CD4-positive, alpha-beta T cell (primary cell): ENCODE measurements around the gene CREG1. TPM values are rescaled to one million over a fixed set of nuclear protein-coding genes. Genes with fewer than 3 reads are reported as not detected.
A peak's percentile ranks its signal among the peaks of the same experiment; 100 is the strongest.

Experiments used
- ATAC-seq: fragments of 200-7000 bp; cut with Tn5 transposase; one replicate; pipeline ENCODE4 v1.10.0; 2022; ENCODE audit warnings: mild to moderate bottlenecking; ENCODE audit not compliant: poor library complexity
- CTCF ChIA-PET: fragments of 350-600 bp; sonication (Branson Sonifier 250); formaldehyde crosslinking; loops from one replicate; lab custom pipeline; 2021; ENCODE audit warnings: antibody characterized with exemption, inconsistent platforms; lab: Charles Lee
- POLR2A ChIA-PET: fragments of 350-600 bp; sonication (Branson Sonifier 250); formaldehyde crosslinking; loops from one replicate; lab custom pipeline; 2021; ENCODE audit warnings: antibody characterized with exemption, inconsistent platforms; lab: Charles Lee
- DNase-seq, 14 experiments: peaks; one replicate each; pipeline ENCODE4 v3.0.0-alpha.2; 2013 to 2020; ENCODE audit warnings: mixed read lengths in 2 of 14
- H3K27ac ChIP-seq, 2 donors: one replicate each; pipeline versions ENCODE4 v1.5.1 to v1.7.0; 2013; ENCODE audit warnings: low read length in 2 of 2, low read depth in 1 of 2, mild to moderate bottlenecking in 1 of 2
- H3K27me3 ChIP-seq, 2 experiments: 1 replicate in 1 of 2; 2 replicates in 1 of 2; pipeline versions ENCODE4 v1.6.1 to v1.7.0; 2013; ENCODE audit warnings: low read length in 2 of 2, control low read depth in 1 of 2, mild to moderate bottlenecking in 1 of 2, moderate library complexity in 1 of 2; ENCODE audit not compliant: insufficient read depth in 2 of 2, control insufficient read depth in 1 of 2
- H3K36me3 ChIP-seq: one replicate; pipeline ENCODE4 v1.6.1; 2013; ENCODE audit warnings: low read length, control low read depth; ENCODE audit not compliant: insufficient read depth
- H3K4me1 ChIP-seq: one replicate; pipeline ENCODE4 v1.6.1; 2013; ENCODE audit warnings: low read length, control low read depth; ENCODE audit not compliant: insufficient read depth
- H3K4me3 ChIP-seq: one replicate; pipeline ENCODE4 v1.5.1; 2013; ENCODE audit warnings: mild to moderate bottlenecking, low read length, moderate library complexity
- H3K9me3 ChIP-seq, 2 experiments: 1 replicate in 1 of 2; 2 replicates in 1 of 2; pipeline versions ENCODE4 v1.6.1 to v1.7.0; 2013; ENCODE audit warnings: low read length in 2 of 2, mild to moderate bottlenecking in 2 of 2, control low read depth in 1 of 2, moderate library complexity in 1 of 2; ENCODE audit not compliant: control insufficient read depth in 1 of 2, insufficient read depth in 1 of 2
- H3K27ac Mint-ChIP-seq: one replicate; pipeline ENCODE4 v1.8.0; 2020; ENCODE audit warnings: mixed read lengths
- H3K27me3 Mint-ChIP-seq: one replicate; pipeline ENCODE4 v1.8.0; 2021; ENCODE audit warnings: mixed read lengths
- H3K36me3 Mint-ChIP-seq: one replicate; pipeline ENCODE4 v1.8.0; 2021; ENCODE audit warnings: low read depth, mixed read lengths
- H3K4me1 Mint-ChIP-seq: one replicate; pipeline ENCODE4 v1.8.0; 2021; ENCODE audit warnings: low read depth, mixed read lengths
- H3K4me3 Mint-ChIP-seq: one replicate; pipeline ENCODE4 v1.8.0; 2020; ENCODE audit warnings: mild to moderate bottlenecking, mixed read lengths
- H3K9me3 Mint-ChIP-seq: one replicate; pipeline ENCODE4 v1.8.0; 2020; ENCODE audit warnings: mixed read lengths
- intact Hi-C, 2 experiments: fragments of 100-400 bp; cut with DNase I in 1 of 2; cut with micrococcal nuclease in 1 of 2; formaldehyde crosslinking; loops; one replicate each; pipeline versions ENCODE4 v1.15.1 to v1.9.0; 2023 to 2025; cut with DNase I, micrococcal nuclease
- total RNA-seq, 174 experiments: library from RNA in 2 of 174; stranded (reverse) in 2 of 174; gene quantifications; one replicate each; pipeline ENCODE4 v1.2.3 and lab custom pipeline; 2021 to 2026
- TF ChIP-seq, protein P1 (sequence below): fragments of 200-600 bp; IDR thresholded peaks from one replicate; pipeline ENCODE4 v1.8.0; 2022; ENCODE audit warnings: antibody characterized with exemption, mild to moderate bottlenecking

CREG1 gene
- total RNA-seq, 2 experiments from 2014 or later: 10.7 to 11.2 TPM

DNA sequence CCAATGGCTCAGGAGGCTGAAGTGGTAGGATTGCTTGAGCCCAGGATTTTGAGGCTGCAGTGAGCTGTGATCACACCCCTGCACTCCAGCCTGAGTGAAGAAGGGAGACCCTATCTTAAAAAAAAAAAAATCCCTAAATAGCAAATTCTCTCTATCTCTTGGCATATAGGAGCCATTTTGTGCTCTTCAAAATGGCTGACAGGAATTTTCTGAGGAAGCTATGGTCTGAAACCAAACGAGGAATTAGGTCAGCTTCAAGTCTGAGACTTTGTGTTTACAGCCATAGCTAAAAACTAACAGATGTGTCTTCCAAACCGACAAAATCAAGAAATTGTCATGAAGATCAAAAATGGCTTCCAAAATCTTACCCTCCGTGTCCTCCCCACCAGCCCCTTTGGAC, 45.8 kb downstream of the CREG1 start:
- H3K4me1 Mint-ChIP-seq: peaks cover 92% of the 10 kb centered on the region
- peak overlapping the region; percentile 100 for H3K27ac Mint-ChIP-seq
- DNase-seq (no peak), ATAC-seq (no peak)
- H3K27me3 Mint-ChIP-seq: no peaks in the 10 kb centered on the region
- H3K9me3 Mint-ChIP-seq: no peaks in the 10 kb centered on the region
- H3K4me3 Mint-ChIP-seq: peak overlapping the region; percentile 34
- ChIA-PET CTCF (interaction anchor here (0.9 to 1.0 kb wide), 2 partner anchors 10 to 15 kb away, joined by 3 to 6 read pairs; partner anchors contain the start of gene CD247), POLR2A (interaction anchor here (0.6 to 5.8 kb wide), 16 partner anchors 8 to 77 kb away, joined by 3 to 89 read pairs (median 6); partner anchors contain the start of gene CD247)
- H3K9me3 ChIP-seq: no peaks in the 10 kb centered on the region
- peak overlapping the region; percentile 7 for H3K27ac ChIP-seq
- peaks cover 98% of the 10 kb centered on the region for H3K36me3 Mint-ChIP-seq
- TF ChIP-seq, protein P1, sequence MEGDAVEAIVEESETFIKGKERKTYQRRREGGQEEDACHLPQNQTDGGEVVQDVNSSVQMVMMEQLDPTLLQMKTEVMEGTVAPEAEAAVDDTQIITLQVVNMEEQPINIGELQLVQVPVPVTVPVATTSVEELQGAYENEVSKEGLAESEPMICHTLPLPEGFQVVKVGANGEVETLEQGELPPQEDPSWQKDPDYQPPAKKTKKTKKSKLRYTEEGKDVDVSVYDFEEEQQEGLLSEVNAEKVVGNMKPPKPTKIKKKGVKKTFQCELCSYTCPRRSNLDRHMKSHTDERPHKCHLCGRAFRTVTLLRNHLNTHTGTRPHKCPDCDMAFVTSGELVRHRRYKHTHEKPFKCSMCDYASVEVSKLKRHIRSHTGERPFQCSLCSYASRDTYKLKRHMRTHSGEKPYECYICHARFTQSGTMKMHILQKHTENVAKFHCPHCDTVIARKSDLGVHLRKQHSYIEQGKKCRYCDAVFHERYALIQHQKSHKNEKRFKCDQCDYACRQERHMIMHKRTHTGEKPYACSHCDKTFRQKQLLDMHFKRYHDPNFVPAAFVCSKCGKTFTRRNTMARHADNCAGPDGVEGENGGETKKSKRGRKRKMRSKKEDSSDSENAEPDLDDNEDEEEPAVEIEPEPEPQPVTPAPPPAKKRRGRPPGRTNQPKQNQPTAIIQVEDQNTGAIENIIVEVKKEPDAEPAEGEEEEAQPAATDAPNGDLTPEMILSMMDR: no peak
- intact Hi-C loops: no loop called here
- H3K27me3 ChIP-seq: no peaks in the 10 kb centered on the region
- peaks cover 78% of the 10 kb centered on the region for H3K36me3 ChIP-seq
- H3K4me1 ChIP-seq: peaks cover 97% of the 10 kb centered on the region
- H3K4me3 ChIP-seq: no peak overlapping the region

DNA sequence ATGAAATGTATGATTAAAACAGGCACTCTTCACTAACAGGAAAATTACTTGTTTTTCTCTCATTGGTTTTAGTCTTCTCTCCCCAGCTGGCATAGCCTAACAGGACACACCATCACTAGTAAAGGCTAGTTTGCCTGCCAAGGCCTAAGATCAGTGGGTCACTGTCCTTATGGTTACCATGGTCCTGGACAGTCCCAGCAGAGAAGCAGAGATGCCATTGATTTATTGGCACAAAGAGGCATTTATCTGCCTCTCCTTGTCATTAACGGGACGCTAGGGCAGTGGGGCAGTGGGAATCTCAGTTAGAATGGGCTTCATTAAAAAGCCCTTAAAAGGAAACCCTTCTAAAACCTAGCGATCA, 49.1 kb downstream of the CREG1 start:
- H3K36me3 ChIP-seq: peaks cover 76% of the 10 kb centered on the region
- H3K4me3 ChIP-seq: no peak overlapping the region
- TF ChIP-seq, protein P1: no peak
- DNase-seq (peak in 1 of 14 experiments; percentile 2), ATAC-seq (no peak)
- peak overlapping the region; percentile 26 to 44 for H3K27ac ChIP-seq
- H3K36me3 Mint-ChIP-seq: peaks cover 98% of the 10 kb centered on the region
- no peaks in the 10 kb centered on the region for H3K9me3 ChIP-seq
- intact Hi-C loops: no loop called here
- H3K4me1 ChIP-seq: peaks cover 99% of the 10 kb centered on the region
- CTCF ChIA-PET: interaction anchor here (1.3 to 2.6 kb wide), 2 partner anchors 13 to 14 kb away, joined by 3 to 9 read pairs; partner anchors contain the start of gene CD247
- H3K4me1 Mint-ChIP-seq: peaks cover 94% of the 10 kb centered on the region
- H3K27ac Mint-ChIP-seq: peak overlapping the region; percentile 100
- no peaks in the 10 kb centered on the region for H3K27me3 Mint-ChIP-seq
- H3K4me3 Mint-ChIP-seq: peak overlapping the region; percentile 62
- POLR2A ChIA-PET: interaction anchor here (1.0 to 5.3 kb wide), 8 partner anchors 8 to 80 kb away, joined by 3 to 89 read pairs (median 8); partner anchors contain the start of gene CD247
- H3K9me3 Mint-ChIP-seq: no peaks in the 10 kb centered on the region
- H3K27me3 ChIP-seq: no peaks in the 10 kb centered on the region

DNA sequence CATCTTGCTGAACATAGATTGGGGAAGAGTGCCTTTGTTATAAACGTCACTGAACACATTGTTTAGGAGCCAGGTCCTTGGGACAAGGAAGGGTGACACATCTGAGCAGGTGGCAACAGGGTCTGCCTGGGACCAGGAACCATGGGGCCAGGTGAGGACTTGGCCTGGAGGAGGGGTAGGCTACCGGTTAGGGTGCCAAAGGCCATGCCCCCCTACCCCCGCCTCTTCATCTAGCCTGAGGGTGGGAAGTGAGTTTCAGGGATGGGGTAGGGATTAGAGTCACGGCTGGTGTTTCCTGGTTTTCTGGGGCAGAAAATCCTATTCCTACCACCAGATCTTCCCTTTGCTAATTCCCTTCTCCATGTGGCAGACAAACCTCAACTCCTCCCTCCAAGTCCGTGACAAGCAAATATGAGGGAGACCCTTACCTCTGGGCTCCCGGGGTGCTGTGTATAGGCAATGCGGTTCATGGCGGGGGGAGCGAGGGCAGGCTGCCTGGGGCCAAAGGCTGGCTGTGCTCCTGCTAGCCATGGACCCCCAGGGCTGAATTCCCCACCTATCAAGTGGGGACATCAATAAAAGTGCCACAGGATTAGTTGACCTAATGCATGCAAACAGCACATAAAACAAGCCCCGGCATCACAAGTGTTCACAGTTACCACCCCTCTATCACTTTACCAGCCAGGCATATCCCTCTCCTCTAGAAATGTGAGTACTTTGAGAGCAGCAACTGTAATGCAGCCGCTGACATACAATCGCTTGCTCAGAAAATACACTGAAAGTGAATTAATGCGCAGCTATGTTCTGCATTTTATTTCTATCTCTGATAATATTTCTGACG, 49.7 kb downstream of the CREG1 start:
- ChIA-PET POLR2A (interaction anchor here (1.5 to 5.3 kb wide), 7 partner anchors 10 to 79 kb away, joined by 3 to 89 read pairs (median 8); partner anchors contain the start of gene CD247), CTCF (no interaction called here)
- Histone ChIP-seq H3K27ac (peak overlapping the region; percentile 26 to 44), H3K27me3 (no peaks in the 10 kb centered on the region), H3K4me3 (no peak overlapping the region), H3K36me3 (peaks cover 79% of the 10 kb centered on the region), H3K9me3 (no peaks in the 10 kb centered on the region), H3K4me1 (peaks cover 99% of the 10 kb centered on the region)
- DNase-seq (peak in 1 of 14 experiments; percentile 9), ATAC-seq (no peak)
- Mint-ChIP-seq H3K9me3 (no peaks in the 10 kb centered on the region), H3K4me3 (peak overlapping the region; percentile 68), H3K27ac (peak overlapping the region; percentile 100), H3K27me3 (no peaks in the 10 kb centered on the region), H3K4me1 (peaks cover 94% of the 10 kb centered on the region), H3K36me3 (peaks cover 98% of the 10 kb centered on the region)
- intact Hi-C loops: no loop called here
- TF ChIP-seq, protein P1: no peak
